Prostate gland (tissue), 2 donors: ENCODE data around the gene FA2H. TPM values are rescaled to one million over a fixed set of nuclear protein-coding genes. Genes with fewer than 3 reads are reported as not detected.

Experiments
- DNase-seq: peaks from one replicate; pipeline ENCODE4 v3.0.0-alpha.2; 2019; ENCODE audit warnings: low spot score
- H3K27ac ChIP-seq, 2 donors: fragments of 200-600 bp; sonication (generic); 2 replicates each; pipeline ENCODE4 v1.5.1; 2017 to 2019
- H3K27me3 ChIP-seq: fragments of 200-600 bp; sonication (generic); replicated peaks from 2 replicates; pipeline ENCODE4 v1.5.1; 2019; ENCODE audit not compliant: insufficient read depth
- H3K36me3 ChIP-seq, 2 donors: fragments of 200-600 bp; sonication (generic); 1 replicate in 1 of 2; 2 replicates in 1 of 2; pipeline versions ENCODE4 v1.5.1 to v1.8.1; 2017 to 2019
- H3K4me1 ChIP-seq: fragments of 200-600 bp; sonication (generic); replicated peaks from 2 replicates; pipeline ENCODE4 v1.5.1; 2019
- H3K4me3 ChIP-seq, 2 donors: fragments of 200-600 bp; sonication (generic); 2 replicates each; pipeline ENCODE4 v1.5.1; 2017 to 2019
- H3K9me3 ChIP-seq: fragments of 200-600 bp; sonication (generic); 2 replicates; pipeline ENCODE4 v1.5.1; 2017
- CTCF ChIP-seq, 4 experiments: fragments of 200-600 bp in 2 of 4; fragments of 450-650 bp in 2 of 4; sonication (generic) in 2 of 4; IDR thresholded peaks; 1 replicate in 3 of 4; 2 replicates in 1 of 4; pipeline ENCODE4 v1.5.1; 2016 to 2019; ENCODE audit warnings: antibody characterized with exemption in 4 of 4, mild to moderate bottlenecking in 2 of 4, moderate library complexity in 2 of 4
- POLR2A ChIP-seq: fragments of 450-650 bp; IDR thresholded peaks from one replicate; pipeline ENCODE4 v1.6.1; 2016; ENCODE audit warnings: antibody characterized with exemption, mild to moderate bottlenecking
- POLR2AphosphoS5 ChIP-seq: sonication (generic); formaldehyde crosslinking; IDR thresholded peaks from one replicate; pipeline ENCODE4 v1.6.1; 2017; ENCODE audit warnings: antibody characterized with exemption
- WGBS: methylation state at CpG from one replicate; pipeline ENCODE4 v1.1.5; 2018; 5-methylcytosine and 5-hydroxymethylcytosine counted together
- intact Hi-C: fragments of 100-400 bp; cut with DNase I; formaldehyde crosslinking; loops from one replicate; pipeline ENCODE4 v1.14.2; 2022
- total RNA-seq, 2 donors: library from RNA; depleted of rRNA; stranded (reverse); fragments of >200 nt; gene quantifications; one replicate each; pipeline ENCODE4 v1.1.0, GENCODE V29; 2016

Gene FA2H
- total RNA-seq, 2 donors from 2014 or later: 3.0 to 4.5 TPM

- 90% methylated on average over 7 of the region's 7 CpGs for WGBS
- Histone ChIP-seq H3K27me3 (no peaks in the 10 kb centered on the region), H3K4me1 (no peaks in the 10 kb centered on the region), H3K27ac (no peak overlapping the region), H3K36me3 (no peaks in the 10 kb centered on the region), H3K4me3 (no peak overlapping the region), H3K9me3 (no peaks in the 10 kb centered on the region)
- TF ChIP-seq POLR2AphosphoS5 (no peak), CTCF (IDR thresholded peaks at IDR 0.05) (no peak), POLR2A (no peak)
- intact Hi-C loops: no loop called here
- DNase-seq: no peak
Observed at GRCh38 chr16:74807052-74807646, 32.5 kb upstream of the FA2H start.

- H3K27ac ChIP-seq: no peak overlapping the region
- H3K4me1 ChIP-seq: no peaks in the 10 kb centered on the region
- DNase-seq: no peak
- H3K4me3 ChIP-seq: no peak overlapping the region
- H3K36me3 ChIP-seq: no peaks in the 10 kb centered on the region
- H3K9me3 ChIP-seq: no peaks in the 10 kb centered on the region
- no peaks in the 10 kb centered on the region for H3K27me3 ChIP-seq
- 81% methylated on average over 2 of the region's 2 CpGs for WGBS
- TF ChIP-seq CTCF (IDR thresholded peaks at IDR 0.05) (no peak), POLR2AphosphoS5 (no peak), POLR2A (no peak)
- intact Hi-C loops: no loop called here
Observed at GRCh38 chr16:74800216-74800871, 25.7 kb upstream of the FA2H start.

- TF ChIP-seq POLR2A (no peak), CTCF (IDR thresholded peaks at IDR 0.05) (no peak), POLR2AphosphoS5 (no peak)
- Histone ChIP-seq H3K36me3 (no peaks in the 10 kb centered on the region), H3K27ac (no peak overlapping the region), H3K9me3 (no peaks in the 10 kb centered on the region), H3K4me1 (no peaks in the 10 kb centered on the region), H3K27me3 (no peaks in the 10 kb centered on the region), H3K4me3 (no peak overlapping the region)
- no peak for DNase-seq
- WGBS: 52% methylated on average over 1 of the region's 1 CpG
- intact Hi-C loops: no loop called here
Observed at GRCh38 chr16:74797414-74797813, 22.8 kb upstream of the FA2H start.

- H3K27me3 ChIP-seq: no peaks in the 10 kb centered on the region
- H3K36me3 ChIP-seq: no peaks in the 10 kb centered on the region
- DNase-seq: no peak
- H3K9me3 ChIP-seq: no peaks in the 10 kb centered on the region
- intact Hi-C loops: no loop called here
- H3K4me3 ChIP-seq: no peak overlapping the region
- WGBS: 39% methylated on average over 2 of the region's 2 CpGs
- H3K4me1 ChIP-seq: no peaks in the 10 kb centered on the region
- no peak for TF ChIP-seq CTCF (IDR thresholded peaks at IDR 0.05)
- H3K27ac ChIP-seq: no peak overlapping the region
Observed at GRCh38 chr16:74795104-74795503, 20.5 kb upstream of the FA2H start.

- H3K4me3 ChIP-seq: no peak overlapping the region
- H3K4me1 ChIP-seq: no peaks in the 10 kb centered on the region
- H3K9me3 ChIP-seq: no peaks in the 10 kb centered on the region
- WGBS: 41% methylated on average over 2 of the region's 2 CpGs
- H3K27me3 ChIP-seq: no peaks in the 10 kb centered on the region
- no peak for TF ChIP-seq POLR2A
- DNase-seq: no peak
- intact Hi-C loops: no loop called here
- H3K36me3 ChIP-seq: no peaks in the 10 kb centered on the region
- no peak overlapping the region for H3K27ac ChIP-seq
Observed at GRCh38 chr16:74794668-74795067, 20.0 kb upstream of the FA2H start.
